Measurements from ENCODE around the gene SPATA2. TPM values are rescaled to one million over a fixed set of nuclear protein-coding genes. Genes with fewer than 3 reads are reported as not detected.

SPATA2 gene
- total and polyA plus RNA-seq, 2 of the 13 experiments (the other 11 are each of a cell fraction or from before 2014, with no cell fraction given): 3.2 to 8.7 TPM

GRCh38 chr20:49928411-49929141 lies 13.2 kb upstream of the SPATA2 start (continued):
- TF ChIP-seq HNF1B (CRISPR knock-in tag; IDR thresholded peaks at IDR 0.05): peak; percentile 56; the same call in 1 of the 2 replicates
- peak; percentile 51 for TF ChIP-seq ZFY (CRISPR knock-in tag; IDR thresholded peaks at IDR 0.05)
- no peak for TF ChIP-seq PLRG1 (conservative IDR thresholded peaks at IDR 0.05)
- 0 out of 2 replicates have a peak, but pooled peaks have one; percentile 53 for TF ChIP-seq ZNF792 (CRISPR knock-in tag; IDR thresholded peaks at IDR 0.05)
- peak; percentile 64; the same call in 1 of the 2 replicates for TF ChIP-seq ZNF280B (CRISPR knock-in tag; IDR thresholded peaks at IDR 0.05; ENCODE audit: borderline replicate concordance)
- peak; percentile 18; the same call in 1 of the 2 replicates for TF ChIP-seq ZNF710 (CRISPR knock-in tag; IDR thresholded peaks at IDR 0.05; ENCODE audit: borderline replicate concordance)
- TF ChIP-seq ZBTB38 (CRISPR knock-in tag; IDR thresholded peaks at IDR 0.05): peak; percentile 72; the same call in 1 of the 2 replicates
- TF ChIP-seq ZMYM2 (CRISPR knock-in tag; IDR thresholded peaks at IDR 0.05): peak; percentile 69; the same call in 1 of the 2 replicates
- TF ChIP-seq KLF13 (CRISPR knock-in tag; IDR thresholded peaks at IDR 0.05): no peak
- TF ChIP-seq ZNF574 (CRISPR knock-in tag; IDR thresholded peaks at IDR 0.05): peak; percentile 55; the same call in 1 of the 2 replicates
- TF ChIP-seq ZNF205 (CRISPR knock-in tag; IDR thresholded peaks at IDR 0.05): peak; percentile 80; the same call in 1 of the 2 replicates
- no peak for TF ChIP-seq TFAP4 (IDR thresholded peaks at IDR 0.05; ENCODE audit: borderline replicate concordance, low read depth)
- TF ChIP-seq SP140L (CRISPR knock-in tag; IDR thresholded peaks at IDR 0.05; ENCODE audit: borderline replicate concordance): no peak; the same call in 1 of the 2 replicates
- TF ChIP-seq TCF7 (IDR thresholded peaks at IDR 0.05; ENCODE audit: low read depth): peak; percentile 50; the same call in 1 of the 2 replicates
- peak; percentile 67; the same call in 1 of the 2 replicates for TF ChIP-seq TOE1 (CRISPR knock-in tag; IDR thresholded peaks at IDR 0.05)
- TF ChIP-seq PCBP1 (IDR thresholded peaks at IDR 0.05; ENCODE audit: borderline replicate concordance, low read depth, low read length): no peak
- TF ChIP-seq ZNF713 (CRISPR knock-in tag; IDR thresholded peaks at IDR 0.05): no peak
- TF ChIP-seq ZNF605 (CRISPR knock-in tag; IDR thresholded peaks at IDR 0.05): peak; percentile 90
- TF ChIP-seq FOXK1 (CRISPR knock-in tag; IDR thresholded peaks at IDR 0.05; ENCODE audit: borderline replicate concordance, low read depth): peak; percentile 48; the same call in 1 of the 2 replicates
- 0 out of 2 replicates have a peak, but pooled peaks have one; percentile 45 for TF ChIP-seq ZMYM3 (CRISPR knock-in tag; IDR thresholded peaks at IDR 0.05)
- TF ChIP-seq THAP11 (CRISPR knock-in tag; IDR thresholded peaks at IDR 0.05): peak; percentile 68; the same call in 1 of the 2 replicates

Measured in HepG2 (cell line).